Panc1 (cell line): ENCODE results near the gene SAA2.
"Not testable (repeated sequence)": the region's sequence is repeated elsewhere in the genome, so short reads cannot be mapped to it uniquely, and the experiment has no call there.

Experiments used
- POLR2AphosphoS5 ChIP-seq: IDR thresholded peaks from 2 replicates; pipeline ENCODE4 v1.6.1; 2012; ENCODE audit warnings: mild to moderate bottlenecking, low read depth, low read length, moderate library complexity
- SIN3A ChIP-seq: IDR thresholded peaks from 2 replicates; pipeline ENCODE4 v1.6.1; 2012; ENCODE audit warnings: low read depth, mild to moderate bottlenecking, low read length, moderate library complexity, borderline replicate concordance; ENCODE audit not compliant: insufficient read depth
- TF ChIP-seq, protein P1 (sequence below): fragments of 450-650 bp; IDR thresholded peaks from 2 replicates; pipeline ENCODE4 v1.5.1; 2017; ENCODE audit warnings: mild to moderate bottlenecking

DNA sequence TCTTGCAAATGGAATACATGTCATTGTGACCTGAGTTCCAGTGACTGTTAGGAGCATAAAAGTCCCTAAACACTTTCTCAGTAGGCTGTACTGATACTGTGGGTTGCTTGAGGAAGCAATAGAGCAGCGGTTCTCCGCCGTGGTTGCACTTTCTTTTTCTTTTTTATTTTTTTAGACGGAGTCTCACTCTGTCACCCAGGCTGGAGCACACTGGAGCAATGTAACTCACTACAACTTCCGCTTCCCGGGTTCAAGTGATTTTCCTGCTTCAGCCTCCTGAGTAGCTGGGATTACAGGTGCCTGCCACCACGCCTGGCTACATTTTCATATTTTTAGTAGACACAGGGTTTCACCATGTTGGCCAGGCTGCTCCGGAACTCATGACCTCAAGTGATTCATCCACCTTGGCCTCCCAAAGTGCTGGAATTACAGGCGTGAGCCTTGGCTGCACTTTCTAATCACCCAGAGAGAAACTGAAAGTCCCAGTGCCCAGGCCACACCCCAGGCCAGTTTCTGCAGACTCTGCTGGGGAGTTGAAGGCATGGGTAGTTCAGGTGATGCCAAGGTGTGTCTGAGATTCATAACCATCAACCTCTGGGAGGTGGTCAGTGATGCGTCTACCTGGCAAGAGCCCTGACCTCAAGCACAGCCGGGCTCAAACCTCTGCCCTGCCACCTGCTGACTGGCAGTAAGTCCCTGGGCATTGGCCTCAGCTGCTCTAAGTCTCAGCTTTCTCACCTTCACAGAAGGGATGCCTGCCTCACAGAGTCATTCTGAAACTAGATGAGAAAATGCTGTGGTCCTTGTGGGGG, 1.9 kb downstream of the SAA2 start:
- TF ChIP-seq, protein P1, sequence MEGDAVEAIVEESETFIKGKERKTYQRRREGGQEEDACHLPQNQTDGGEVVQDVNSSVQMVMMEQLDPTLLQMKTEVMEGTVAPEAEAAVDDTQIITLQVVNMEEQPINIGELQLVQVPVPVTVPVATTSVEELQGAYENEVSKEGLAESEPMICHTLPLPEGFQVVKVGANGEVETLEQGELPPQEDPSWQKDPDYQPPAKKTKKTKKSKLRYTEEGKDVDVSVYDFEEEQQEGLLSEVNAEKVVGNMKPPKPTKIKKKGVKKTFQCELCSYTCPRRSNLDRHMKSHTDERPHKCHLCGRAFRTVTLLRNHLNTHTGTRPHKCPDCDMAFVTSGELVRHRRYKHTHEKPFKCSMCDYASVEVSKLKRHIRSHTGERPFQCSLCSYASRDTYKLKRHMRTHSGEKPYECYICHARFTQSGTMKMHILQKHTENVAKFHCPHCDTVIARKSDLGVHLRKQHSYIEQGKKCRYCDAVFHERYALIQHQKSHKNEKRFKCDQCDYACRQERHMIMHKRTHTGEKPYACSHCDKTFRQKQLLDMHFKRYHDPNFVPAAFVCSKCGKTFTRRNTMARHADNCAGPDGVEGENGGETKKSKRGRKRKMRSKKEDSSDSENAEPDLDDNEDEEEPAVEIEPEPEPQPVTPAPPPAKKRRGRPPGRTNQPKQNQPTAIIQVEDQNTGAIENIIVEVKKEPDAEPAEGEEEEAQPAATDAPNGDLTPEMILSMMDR, result not testable (repeated sequence)
- TF ChIP-seq SIN3A, POLR2AphosphoS5: not testable (repeated sequence)
